GM10266 (cell line): Measurements from ENCODE around the gene NEIL1.
A peak's percentile ranks its signal among the peaks of the same experiment; 100 is the strongest.
"Not testable (repeated sequence)": the region's sequence is repeated elsewhere in the genome, so short reads cannot be mapped to it uniquely, and the experiment has no call there.

ENCODE experiments used
- DNase-seq: peaks from one replicate; pipeline ENCODE4 v3.0.0; 2012; ENCODE audit errors: extremely low spot score
- CTCF ChIP-seq: IDR thresholded peaks from 2 replicates; pipeline ENCODE4 v1.5.1; 2012; ENCODE audit warnings: mild to moderate bottlenecking, low read depth; ENCODE audit not compliant: control insufficient read depth, insufficient read depth; ENCODE audit errors: missing control alignments

NEIL1 gene

GRCh38 chr15:75368689-75369239 lies 21.9 kb downstream of the NEIL1 start:
- TF ChIP-seq CTCF = no peak
- DNase-seq = peak; percentile 28

- no peak for DNase-seq
Measured at GRCh38 chr15:75369897-75370581, 23.2 kb downstream of the NEIL1 start.

GRCh38 chr15:75371486-75371885 lies 24.6 kb downstream of the NEIL1 start:
- no peak for TF ChIP-seq CTCF
- no peak for DNase-seq

More at GRCh38 chr15:75369897-75370581, 23.2 kb downstream of the NEIL1 start:
- no peak for TF ChIP-seq CTCF

GRCh38 chr15:75371901-75372688 lies 25.3 kb downstream of the NEIL1 start:
- no peak for DNase-seq
- no peak for TF ChIP-seq CTCF

GRCh38 chr15:75380773-75381172 lies 33.9 kb downstream of the NEIL1 start:
- TF ChIP-seq CTCF = no peak
- no peak for DNase-seq

GRCh38 chr15:75383986-75384385 lies 37.1 kb downstream of the NEIL1 start:
- not testable (repeated sequence) for DNase-seq

GRCh38 chr15:75389791-75390382 lies 43.0 kb downstream of the NEIL1 start:
- DNase-seq = no peak
- TF ChIP-seq CTCF = no peak
